Mammary epithelial cell (primary cell): Measurements from ENCODE around the gene ETF1.

Source experiments
- CTCF ChIP-seq, 2 donors: IDR thresholded peaks in 1 of 2; conservative IDR thresholded peaks in 1 of 2; 2 replicates each; pipeline ENCODE4 v1.5.1; 2011 to 2012; ENCODE audit warnings: inconsistent platforms in 2 of 2, low read length in 2 of 2, mild to moderate bottlenecking in 2 of 2, control low read depth in 1 of 2, low read depth in 1 of 2; ENCODE audit not compliant: insufficient read depth in 1 of 2; ENCODE audit errors: extremely low read depth in 1 of 2
- EZH2 ChIP-seq: IDR thresholded peaks from 2 replicates; pipeline ENCODE4 v1.6.1; 2012; ENCODE audit warnings: low read length, inconsistent platforms, borderline replicate concordance

- no peak for TF ChIP-seq EZH2
- TF ChIP-seq CTCF (conservative IDR thresholded peaks at IDR 0.05 in 1 of 2, IDR thresholded peaks at IDR 0.05 in 1 of 2; ENCODE audit: extremely low read depth in 1 of 2, insufficient read depth in 1 of 2, low read depth in 1 of 2, low read length in 2 of 2): no peak
Measured at GRCh38 chr5:138582959-138583358, 39.9 kb upstream of the ETF1 start.
